ENCODE data around the gene WWOX.

The WWOX gene

GRCh38 chr16:78903843-78904242 lies 804.4 kb downstream of the WWOX start:
- H2AFZ ChIP-seq (ENCODE audit: low read depth, low read length) = no peak overlapping the region
- no peaks in the 10 kb centered on the region for H3K27me3 ChIP-seq (ENCODE audit: insufficient read depth, low read length)
- H3K9me3 ChIP-seq (ENCODE audit: low read length) = no peaks in the 10 kb centered on the region
- H3K4me3 ChIP-seq (ENCODE audit: low read length) = no peak overlapping the region
- no peaks in the 10 kb centered on the region for H3K36me3 ChIP-seq (ENCODE audit: insufficient read depth, low read length)
- H3K4me1 ChIP-seq (ENCODE audit: insufficient read depth, low read length) = peaks cover 10% of the 10 kb centered on the region

GRCh38 chr16:78906135-78906534 lies 806.7 kb downstream of the WWOX start:
- no peaks in the 10 kb centered on the region for H3K27me3 ChIP-seq (ENCODE audit: insufficient read depth, low read length)
- no peaks in the 10 kb centered on the region for H3K36me3 ChIP-seq (ENCODE audit: insufficient read depth, low read length)
- H3K9me3 ChIP-seq (ENCODE audit: low read length) = no peaks in the 10 kb centered on the region
- peaks cover 10% of the 10 kb centered on the region for H3K4me1 ChIP-seq (ENCODE audit: insufficient read depth, low read length)
- no peak overlapping the region for H3K4me3 ChIP-seq (ENCODE audit: low read length)
- no peak overlapping the region for H2AFZ ChIP-seq (ENCODE audit: low read depth, low read length)

- H3K4me3 ChIP-seq (ENCODE audit: low read length) = no peak overlapping the region
- no peak overlapping the region for H2AFZ ChIP-seq (ENCODE audit: low read depth, low read length)
- H3K36me3 ChIP-seq (ENCODE audit: insufficient read depth, low read length) = no peaks in the 10 kb centered on the region
- peaks cover 10% of the 10 kb centered on the region for H3K4me1 ChIP-seq (ENCODE audit: insufficient read depth, low read length)
- no peaks in the 10 kb centered on the region for H3K9me3 ChIP-seq (ENCODE audit: low read length)
- no peaks in the 10 kb centered on the region for H3K27me3 ChIP-seq (ENCODE audit: insufficient read depth, low read length)
Observed at GRCh38 chr16:78909226-78909625, 809.8 kb downstream of the WWOX start.

DNA sequence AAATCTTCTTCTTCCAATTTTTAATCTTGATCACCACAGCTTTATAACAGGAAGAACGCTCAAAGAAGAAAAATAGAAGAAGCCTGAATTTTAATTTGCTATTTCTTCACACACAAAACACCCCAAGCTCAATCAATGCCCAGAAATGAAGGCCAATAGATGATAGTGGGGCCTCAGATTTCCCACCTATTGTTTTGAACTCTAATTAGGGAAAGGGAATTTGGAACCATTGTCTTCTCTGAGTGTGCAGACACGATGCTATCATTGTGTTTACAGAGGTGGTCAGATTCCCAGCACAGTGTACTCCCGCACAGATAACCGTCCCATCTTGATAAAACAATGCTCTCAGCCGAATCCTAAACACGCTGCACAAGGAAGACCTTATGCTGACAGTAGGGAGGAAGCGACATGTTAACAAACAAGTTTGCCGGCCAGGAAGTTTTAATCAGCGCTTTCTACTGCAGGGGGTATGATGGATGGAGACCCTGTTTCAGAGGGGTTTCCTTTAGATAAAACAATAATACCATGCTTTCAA lies 816.4 kb downstream of the WWOX start:
- Histone ChIP-seq H3K9me3 (ENCODE audit: low read length) (no peaks in the 10 kb centered on the region), H3K4me3 (ENCODE audit: low read length) (no peak overlapping the region), H2AFZ (ENCODE audit: low read depth, low read length) (no peak overlapping the region), H3K27me3 (ENCODE audit: insufficient read depth, low read length) (no peaks in the 10 kb centered on the region), H3K36me3 (ENCODE audit: insufficient read depth, low read length) (no peaks in the 10 kb centered on the region), H3K4me1 (ENCODE audit: insufficient read depth, low read length) (no peaks in the 10 kb centered on the region)

DNA sequence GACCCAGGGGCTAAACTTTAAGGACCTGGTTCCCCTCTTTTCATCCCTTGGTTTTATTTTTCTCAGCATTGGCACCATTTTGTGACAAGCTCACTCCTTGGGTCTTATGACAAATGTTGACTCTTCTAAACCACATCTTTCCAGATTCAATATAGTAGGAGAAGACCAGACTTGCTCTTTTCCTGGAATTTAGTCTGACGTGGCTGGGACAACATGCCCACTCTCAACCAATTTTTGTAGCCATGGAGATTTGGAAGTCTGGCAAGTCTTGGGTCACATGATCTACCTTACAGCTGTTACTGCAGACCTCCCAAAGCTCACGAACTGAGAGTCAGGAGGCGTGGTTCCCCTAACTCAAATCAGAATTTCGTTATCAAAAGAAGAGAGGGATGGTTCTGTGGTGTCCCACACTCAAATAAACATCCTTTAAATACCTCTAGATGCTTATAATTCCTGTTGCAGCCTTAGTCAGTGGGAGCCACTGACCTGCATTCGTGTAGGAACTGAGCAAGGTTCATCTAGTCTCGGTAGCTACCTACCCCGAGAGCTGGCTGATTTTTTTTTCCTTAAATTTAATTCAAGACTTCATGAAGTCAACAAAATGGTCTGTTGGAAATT lies 817.6 kb downstream of the WWOX start:
- Histone ChIP-seq H2AFZ (ENCODE audit: low read depth, low read length) (no peak overlapping the region), H3K36me3 (ENCODE audit: insufficient read depth, low read length) (no peaks in the 10 kb centered on the region), H3K27me3 (ENCODE audit: insufficient read depth, low read length) (no peaks in the 10 kb centered on the region), H3K4me3 (ENCODE audit: low read length) (no peak overlapping the region), H3K9me3 (ENCODE audit: low read length) (peaks cover 2% of the 10 kb centered on the region), H3K4me1 (ENCODE audit: insufficient read depth, low read length) (no peaks in the 10 kb centered on the region)

DNA sequence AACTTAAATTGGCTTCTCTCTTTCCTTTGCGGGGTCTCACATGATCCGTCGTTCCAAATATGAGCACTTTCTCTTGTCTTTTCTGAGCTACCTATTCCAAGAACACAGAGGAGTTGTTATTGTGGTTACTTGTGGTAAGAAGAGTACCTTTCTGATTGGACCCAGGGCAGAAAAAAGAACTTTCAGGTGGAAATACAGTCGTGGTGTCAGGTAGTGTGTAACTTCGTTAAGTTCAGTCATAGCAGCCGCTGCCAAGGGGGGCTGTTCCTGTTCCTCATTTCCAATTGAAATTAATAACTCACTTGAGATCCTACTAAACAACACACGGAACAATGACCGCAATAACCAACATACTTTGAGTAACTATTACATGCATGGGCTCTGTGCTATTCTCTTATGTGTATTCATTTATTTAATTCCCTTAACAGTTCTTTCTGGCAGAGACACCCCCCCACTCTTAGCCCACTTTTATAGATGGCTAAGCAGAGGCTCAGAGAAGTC lies 819.4 kb downstream of the WWOX start:
- no peaks in the 10 kb centered on the region for H3K36me3 ChIP-seq (ENCODE audit: insufficient read depth, low read length)
- no peak overlapping the region for H3K4me3 ChIP-seq (ENCODE audit: low read length)
- no peaks in the 10 kb centered on the region for H3K27me3 ChIP-seq (ENCODE audit: insufficient read depth, low read length)
- H3K4me1 ChIP-seq (ENCODE audit: insufficient read depth, low read length) = no peaks in the 10 kb centered on the region
- H3K9me3 ChIP-seq (ENCODE audit: low read length) = peaks cover 2% of the 10 kb centered on the region
- H2AFZ ChIP-seq (ENCODE audit: low read depth, low read length) = no peak overlapping the region

- Histone ChIP-seq H3K27me3 (ENCODE audit: insufficient read depth, low read length) (no peaks in the 10 kb centered on the region), H3K9me3 (ENCODE audit: low read length) (peaks cover 2% of the 10 kb centered on the region), H3K4me1 (ENCODE audit: insufficient read depth, low read length) (no peaks in the 10 kb centered on the region), H2AFZ (ENCODE audit: low read depth, low read length) (no peak overlapping the region), H3K36me3 (ENCODE audit: insufficient read depth, low read length) (no peaks in the 10 kb centered on the region), H3K4me3 (ENCODE audit: low read length) (no peak overlapping the region)
Observed at GRCh38 chr16:78919852-78920251, 820.4 kb downstream of the WWOX start.

DNA sequence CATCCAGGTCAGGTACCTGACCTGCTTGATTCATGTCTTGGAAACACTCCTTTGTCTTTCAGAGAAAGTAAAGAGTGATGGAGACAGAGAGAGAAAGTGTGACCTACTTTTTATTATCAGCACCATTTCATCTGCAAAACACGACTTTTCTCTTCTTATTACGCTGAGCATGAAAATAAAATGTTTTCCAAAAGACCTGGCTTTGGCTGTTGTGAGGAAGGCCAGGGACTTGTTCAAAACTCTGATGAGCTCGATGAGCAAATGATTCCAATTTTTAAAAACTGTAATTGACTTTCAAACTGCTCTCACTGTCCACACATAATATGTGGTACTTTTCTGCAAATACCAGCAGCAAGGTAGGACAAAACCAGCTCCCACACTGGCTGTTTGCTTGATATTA lies 821.2 kb downstream of the WWOX start:
- Histone ChIP-seq H3K4me3 (ENCODE audit: low read length) (no peak overlapping the region), H3K9me3 (ENCODE audit: low read length) (peaks cover 2% of the 10 kb centered on the region), H2AFZ (ENCODE audit: low read depth, low read length) (no peak overlapping the region), H3K27me3 (ENCODE audit: insufficient read depth, low read length) (no peaks in the 10 kb centered on the region), H3K4me1 (ENCODE audit: insufficient read depth, low read length) (no peaks in the 10 kb centered on the region), H3K36me3 (ENCODE audit: insufficient read depth, low read length) (no peaks in the 10 kb centered on the region)

- peaks cover 2% of the 10 kb centered on the region for H3K9me3 ChIP-seq (ENCODE audit: low read length)
- no peaks in the 10 kb centered on the region for H3K4me1 ChIP-seq (ENCODE audit: insufficient read depth, low read length)
- no peak overlapping the region for H3K4me3 ChIP-seq (ENCODE audit: low read length)
Observed at GRCh38 chr16:78925083-78925767, 825.8 kb downstream of the WWOX start.

DNA sequence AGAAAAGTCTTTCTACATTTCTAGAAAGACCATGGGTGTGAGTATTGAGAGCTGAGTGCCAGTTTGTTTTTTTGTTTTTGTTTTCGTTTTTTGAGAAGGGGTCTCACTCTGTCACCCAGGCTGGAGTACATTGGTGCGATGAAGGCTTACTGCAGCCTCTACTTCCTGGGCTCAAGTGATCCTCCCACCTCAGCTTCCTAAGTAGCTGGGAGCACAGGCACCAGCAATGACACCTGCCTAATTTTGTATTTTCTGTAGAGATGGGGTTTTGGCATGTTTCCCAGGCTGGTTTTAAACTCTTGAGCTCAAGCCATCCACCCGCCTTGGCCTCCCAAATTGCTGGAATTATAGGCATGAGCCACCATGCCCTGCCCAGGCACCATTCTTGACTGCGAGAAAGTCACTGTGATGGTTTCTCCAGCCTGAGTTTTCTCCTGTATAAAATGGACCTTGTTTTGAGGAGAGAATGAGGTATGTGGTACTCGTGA lies 827.3 kb downstream of the WWOX start:
- no peaks in the 10 kb centered on the region for H3K4me1 ChIP-seq (ENCODE audit: insufficient read depth, low read length)
- H3K27me3 ChIP-seq (ENCODE audit: insufficient read depth, low read length) = no peaks in the 10 kb centered on the region
- no peaks in the 10 kb centered on the region for H3K9me3 ChIP-seq (ENCODE audit: low read length)
- H2AFZ ChIP-seq (ENCODE audit: low read depth, low read length) = no peak overlapping the region
- H3K36me3 ChIP-seq (ENCODE audit: insufficient read depth, low read length) = no peaks in the 10 kb centered on the region
- no peak overlapping the region for H3K4me3 ChIP-seq (ENCODE audit: low read length)

More at GRCh38 chr16:78925083-78925767, 825.8 kb downstream of the WWOX start:
- H3K36me3 ChIP-seq (ENCODE audit: insufficient read depth, low read length) = no peaks in the 10 kb centered on the region
- no peaks in the 10 kb centered on the region for H3K27me3 ChIP-seq (ENCODE audit: insufficient read depth, low read length)
- no peak overlapping the region for H2AFZ ChIP-seq (ENCODE audit: low read depth, low read length)

DNA sequence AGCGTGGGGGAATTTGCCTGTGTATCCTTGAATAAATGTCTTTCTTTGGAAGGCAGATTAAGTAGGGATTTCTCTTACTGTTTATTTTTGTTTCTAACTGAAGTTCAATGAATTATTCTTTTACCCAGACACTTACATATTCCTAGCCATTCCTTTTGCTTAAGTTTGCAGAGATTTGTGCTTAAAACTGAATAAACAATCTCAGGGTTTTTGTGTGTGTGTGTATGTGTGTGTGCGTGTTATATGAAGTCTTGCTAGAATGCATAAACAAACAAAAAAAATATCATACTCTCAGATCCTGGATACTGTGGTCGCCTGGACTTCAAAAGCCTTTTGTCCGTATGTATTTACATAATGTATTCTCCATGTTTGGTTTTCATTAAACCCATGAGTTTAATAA lies 828.3 kb downstream of the WWOX start:
- Histone ChIP-seq H3K4me3 (ENCODE audit: low read length) (no peak overlapping the region), H3K4me1 (ENCODE audit: insufficient read depth, low read length) (no peaks in the 10 kb centered on the region), H3K27me3 (ENCODE audit: insufficient read depth, low read length) (no peaks in the 10 kb centered on the region), H3K36me3 (ENCODE audit: insufficient read depth, low read length) (no peaks in the 10 kb centered on the region), H2AFZ (ENCODE audit: low read depth, low read length) (no peak overlapping the region), H3K9me3 (ENCODE audit: low read length) (no peaks in the 10 kb centered on the region)

DNA sequence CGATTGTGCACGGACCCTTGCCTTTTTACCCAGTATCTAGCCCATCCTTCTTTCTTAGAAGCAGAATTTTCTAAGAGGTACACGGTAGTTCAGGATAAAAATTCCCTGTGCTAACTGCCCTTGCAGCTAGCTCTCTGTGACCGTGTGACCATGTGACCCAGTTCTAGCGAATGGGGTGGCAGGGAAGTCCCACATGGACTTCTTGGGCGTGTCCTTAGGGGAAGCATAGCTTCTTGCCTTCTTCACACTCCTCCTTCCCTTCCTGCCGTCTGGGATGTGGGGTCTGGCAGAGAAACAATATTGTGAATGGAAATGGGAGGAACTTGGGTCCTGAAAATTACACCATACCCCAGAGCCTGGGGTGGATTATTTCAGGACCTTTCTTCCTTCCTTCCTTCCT lies 830.4 kb downstream of the WWOX start:
- H3K4me3 ChIP-seq (ENCODE audit: low read length) = no peak overlapping the region
- no peak overlapping the region for H2AFZ ChIP-seq (ENCODE audit: low read depth, low read length)
- no peaks in the 10 kb centered on the region for H3K9me3 ChIP-seq (ENCODE audit: low read length)
- no peaks in the 10 kb centered on the region for H3K27me3 ChIP-seq (ENCODE audit: insufficient read depth, low read length)
- no peaks in the 10 kb centered on the region for H3K4me1 ChIP-seq (ENCODE audit: insufficient read depth, low read length)
- H3K36me3 ChIP-seq (ENCODE audit: insufficient read depth, low read length) = no peaks in the 10 kb centered on the region

- Histone ChIP-seq H3K4me1 (ENCODE audit: insufficient read depth, low read length) (no peaks in the 10 kb centered on the region), H3K4me3 (ENCODE audit: low read length) (no peak overlapping the region), H3K27me3 (ENCODE audit: insufficient read depth, low read length) (no peaks in the 10 kb centered on the region), H3K36me3 (ENCODE audit: insufficient read depth, low read length) (no peaks in the 10 kb centered on the region), H2AFZ (ENCODE audit: low read depth, low read length) (no peak overlapping the region), H3K9me3 (ENCODE audit: low read length) (no peaks in the 10 kb centered on the region)
Observed at GRCh38 chr16:78930561-78930960, 831.1 kb downstream of the WWOX start.
